Esophagus squamous epithelium (tissue), 5 donors: Measurements from ENCODE around the gene NUMBL. TPM values are rescaled to one million over a fixed set of nuclear protein-coding genes. Genes with fewer than 3 reads are reported as not detected.
A peak's percentile ranks its signal among the peaks of the same experiment; 100 is the strongest.

Experiments used
- DNase-seq: peaks from one replicate; lab custom pipeline; 2025; lab: John Stamatoyannopoulos, UW
- H3K27ac ChIP-seq, 4 donors: fragments of 200-600 bp; sonication (generic); one replicate each; pipeline ENCODE4 v1.5.1; 2016 to 2019; ENCODE audit warnings: mild to moderate bottlenecking in 1 of 4
- H3K27me3 ChIP-seq, 4 donors: fragments of 200-600 bp; sonication (generic); 1 replicate in 3 of 4; 2 replicates in 1 of 4; pipeline versions ENCODE4 v1.5.1 to v1.6.0; 2017 to 2021; ENCODE audit warnings: antibody characterized with exemption in 1 of 4
- H3K36me3 ChIP-seq, 3 donors: fragments of 200-600 bp; sonication (generic); one replicate each; pipeline ENCODE4 v1.5.1; 2016 to 2019
- H3K4me1 ChIP-seq, 3 donors: fragments of 200-600 bp; sonication (generic); one replicate each; pipeline ENCODE4 v1.5.1; 2017 to 2019
- H3K4me3 ChIP-seq, 4 donors: fragments of 200-600 bp; sonication (generic); 1 replicate in 3 of 4; 2 replicates in 1 of 4; pipeline ENCODE4 v1.5.1; 2016 to 2019; ENCODE audit warnings: mild to moderate bottlenecking in 2 of 4, moderate library complexity in 1 of 4
- H3K9me3 ChIP-seq, 3 donors: fragments of 200-600 bp; sonication (generic); one replicate each; pipeline ENCODE4 v1.5.1; 2016 to 2019
- POLR2A ChIP-seq, 4 donors: fragments of 450-650 bp; IDR thresholded peaks; one replicate each; pipeline ENCODE4 v1.6.1; 2017; ENCODE audit warnings: antibody characterized with exemption in 4 of 4, mild to moderate bottlenecking in 4 of 4, moderate library complexity in 3 of 4
- WGBS, 2 donors: methylation state at CpG; one replicate each; pipeline ENCODE4 v1.1.5; 2018; 5-methylcytosine and 5-hydroxymethylcytosine counted together
- intact Hi-C: fragments of 100-400 bp; cut with DNase I; formaldehyde crosslinking; loops from one replicate; pipeline ENCODE4 v1.15.0; 2022
- total RNA-seq, 4 donors: library from RNA; depleted of rRNA; stranded (reverse); fragments of >200 nt; gene quantifications; one replicate each; pipeline ENCODE4 v1.1.0, GENCODE V29; 2016
- TF ChIP-seq, protein P1 (sequence below), 6 experiments: fragments of 450-650 bp in 4 of 6; fragments of 200-600 bp in 2 of 6; sonication (generic) in 2 of 6; IDR thresholded peaks; one replicate each; pipeline ENCODE4 v1.5.1; 2016 to 2019; ENCODE audit warnings: antibody characterized with exemption in 6 of 6, mild to moderate bottlenecking in 4 of 6, moderate library complexity in 4 of 6
- donor health status: DM: yes; HTN: yes; CAD: no.

Gene NUMBL
- total RNA-seq, 4 donors from 2014 or later, result 11.2 to 20.8 (median 15.8) TPM

DNA sequence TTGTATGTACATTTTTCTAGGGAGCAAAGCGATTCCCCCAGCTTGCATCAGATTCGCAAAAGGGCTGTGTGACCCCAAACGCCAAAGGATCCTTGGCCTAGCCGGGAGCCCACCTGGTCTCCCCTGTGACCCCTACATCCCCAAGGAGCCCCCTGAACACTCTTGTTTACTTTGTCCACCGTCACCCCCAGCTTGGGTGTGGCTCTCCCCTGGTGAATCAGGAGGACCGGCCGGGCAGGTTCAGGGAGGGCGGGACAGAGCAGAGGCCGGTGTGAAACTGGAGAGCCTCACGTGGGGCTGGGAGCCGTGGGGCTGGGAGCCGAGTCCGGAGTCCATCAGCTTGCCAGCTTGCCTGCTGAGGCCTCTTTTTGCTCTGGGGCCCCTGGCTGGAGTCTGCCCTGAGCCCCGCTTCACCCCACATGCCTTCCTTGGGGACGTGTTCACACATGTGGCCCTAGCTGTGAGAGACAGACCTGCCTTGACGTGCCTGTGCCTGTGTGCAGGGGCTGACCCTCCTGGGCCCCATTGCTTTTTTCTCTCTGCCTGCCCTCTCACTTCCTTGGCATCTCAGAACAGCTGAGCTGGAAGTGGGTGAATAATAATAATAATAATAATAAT lies 28.4 kb upstream of the NUMBL start:
- WGBS, 2 donors, result 6 to 7% methylated on average over 6 to 7 of the region's 16 CpGs
- peak overlapping the region; percentile 98 to 100 (median 100) for H3K27ac ChIP-seq
- DNase-seq, result no peak
- peak overlapping the region; percentile 81 to 94 (median 92) for H3K4me3 ChIP-seq
- intact Hi-C loops, result loop anchor here (5.0 kb wide), 1 partner anchor 112 kb away; no protein-coding TSS in a partner anchor
- no peaks in the 10 kb centered on the region for H3K9me3 ChIP-seq
- H3K27me3 ChIP-seq, result no peaks in the 10 kb centered on the region
- H3K4me1 ChIP-seq, result peaks cover 26 to 93% (median 45%) of the 10 kb centered on the region in 3 donors
- peaks cover 2 to 31% (median 4%) of the 10 kb centered on the region in 3 donors for H3K36me3 ChIP-seq
- peak in 3 of 4 donors; percentile 47 to 68 (median 59) for TF ChIP-seq POLR2A (IDR thresholded peaks at IDR 0.05)
- TF ChIP-seq, protein P1, sequence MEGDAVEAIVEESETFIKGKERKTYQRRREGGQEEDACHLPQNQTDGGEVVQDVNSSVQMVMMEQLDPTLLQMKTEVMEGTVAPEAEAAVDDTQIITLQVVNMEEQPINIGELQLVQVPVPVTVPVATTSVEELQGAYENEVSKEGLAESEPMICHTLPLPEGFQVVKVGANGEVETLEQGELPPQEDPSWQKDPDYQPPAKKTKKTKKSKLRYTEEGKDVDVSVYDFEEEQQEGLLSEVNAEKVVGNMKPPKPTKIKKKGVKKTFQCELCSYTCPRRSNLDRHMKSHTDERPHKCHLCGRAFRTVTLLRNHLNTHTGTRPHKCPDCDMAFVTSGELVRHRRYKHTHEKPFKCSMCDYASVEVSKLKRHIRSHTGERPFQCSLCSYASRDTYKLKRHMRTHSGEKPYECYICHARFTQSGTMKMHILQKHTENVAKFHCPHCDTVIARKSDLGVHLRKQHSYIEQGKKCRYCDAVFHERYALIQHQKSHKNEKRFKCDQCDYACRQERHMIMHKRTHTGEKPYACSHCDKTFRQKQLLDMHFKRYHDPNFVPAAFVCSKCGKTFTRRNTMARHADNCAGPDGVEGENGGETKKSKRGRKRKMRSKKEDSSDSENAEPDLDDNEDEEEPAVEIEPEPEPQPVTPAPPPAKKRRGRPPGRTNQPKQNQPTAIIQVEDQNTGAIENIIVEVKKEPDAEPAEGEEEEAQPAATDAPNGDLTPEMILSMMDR (IDR thresholded peaks at IDR 0.05), result no peak

DNA sequence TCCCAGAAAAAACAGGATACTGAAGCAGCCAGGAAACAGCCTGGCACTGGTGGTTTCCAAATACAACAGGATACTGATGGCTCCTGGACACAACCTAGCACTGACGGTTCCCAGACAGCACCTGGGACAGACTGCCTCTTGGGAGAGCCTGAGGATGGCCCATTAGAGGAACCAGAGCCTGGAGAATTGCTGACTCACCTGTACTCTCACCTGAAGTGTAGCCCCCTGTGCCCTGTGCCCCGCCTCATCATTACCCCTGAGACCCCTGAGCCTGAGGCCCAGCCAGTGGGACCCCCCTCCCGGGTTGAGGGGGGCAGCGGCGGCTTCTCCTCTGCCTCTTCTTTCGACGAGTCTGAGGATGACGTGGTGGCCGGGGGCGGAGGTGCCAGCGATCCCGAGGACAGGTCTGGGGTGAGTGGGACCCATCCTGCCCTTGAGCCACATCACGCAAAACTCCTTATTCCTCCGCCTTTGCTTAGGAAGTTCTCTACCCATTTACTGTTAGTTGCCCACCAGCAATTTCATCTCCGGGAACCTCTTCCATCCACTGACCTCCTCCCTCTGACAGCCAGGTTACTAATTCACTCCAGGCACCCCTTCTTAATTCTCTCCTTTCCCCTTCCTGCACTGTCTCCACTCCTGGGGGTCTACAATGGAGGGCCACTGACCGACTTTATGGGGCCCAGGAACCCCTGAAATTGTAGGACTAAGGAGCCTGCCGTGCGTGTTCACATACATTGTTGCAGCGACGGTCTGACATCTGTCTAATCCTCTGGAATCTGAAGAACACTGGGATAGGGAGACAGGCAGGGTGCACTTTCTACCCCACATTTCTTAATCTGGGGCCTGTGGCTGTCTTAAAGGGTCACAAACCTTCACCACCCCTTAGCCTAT lies 27.7 kb upstream of the NUMBL start:
- no peak for DNase-seq
- 8 to 15% methylated on average over 18 of the region's 20 CpGs for WGBS, 2 donors
- H3K27ac ChIP-seq, result peak overlapping the region; percentile 98 to 100 (median 100)
- intact Hi-C loops, result loop anchor here (5.0 kb wide), 1 partner anchor 111 kb away; no protein-coding TSS in a partner anchor
- H3K9me3 ChIP-seq, result no peaks in the 10 kb centered on the region
- peak in 1 of 4 donors; percentile 5 for TF ChIP-seq POLR2A (IDR thresholded peaks at IDR 0.05)
- TF ChIP-seq, protein P1 (IDR thresholded peaks at IDR 0.05), result peak in 1 of 6 experiments; percentile 3
- peak overlapping the region; percentile 81 to 94 (median 92) for H3K4me3 ChIP-seq
- peaks cover 0 to 24% (median 0%) of the 10 kb centered on the region in 3 donors for H3K36me3 ChIP-seq
- H3K27me3 ChIP-seq, result no peaks in the 10 kb centered on the region
- H3K4me1 ChIP-seq, result peaks cover 27 to 88% (median 46%) of the 10 kb centered on the region in 3 donors

DNA sequence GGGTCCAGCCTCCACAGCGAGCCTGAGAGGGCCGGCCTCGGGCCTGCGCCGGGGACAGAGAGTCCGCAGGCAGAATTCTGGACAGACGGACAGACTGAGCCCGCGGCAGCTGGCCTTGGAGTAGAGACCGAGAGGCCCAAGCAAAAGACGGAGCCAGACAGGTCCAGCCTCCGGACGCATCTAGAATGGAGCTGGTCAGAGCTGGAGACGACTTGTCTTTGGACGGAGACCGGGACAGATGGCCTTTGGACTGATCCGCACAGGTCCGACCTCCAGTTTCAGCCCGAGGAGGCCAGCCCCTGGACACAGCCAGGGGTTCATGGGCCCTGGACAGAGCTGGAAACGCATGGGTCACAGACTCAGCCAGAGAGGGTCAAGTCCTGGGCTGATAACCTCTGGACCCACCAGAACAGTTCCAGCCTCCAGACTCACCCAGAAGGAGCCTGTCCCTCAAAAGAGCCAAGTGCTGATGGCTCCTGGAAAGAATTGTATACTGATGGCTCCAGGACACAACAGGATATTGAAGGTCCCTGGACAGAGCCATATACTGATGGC lies 27.0 kb upstream of the NUMBL start:
- no peaks in the 10 kb centered on the region for H3K27me3 ChIP-seq
- H3K9me3 ChIP-seq, result no peaks in the 10 kb centered on the region
- peak overlapping the region; percentile 81 to 94 (median 92) for H3K4me3 ChIP-seq
- intact Hi-C loops, result loop anchor here (5.0 kb wide), 1 partner anchor 110 kb away; no protein-coding TSS in a partner anchor
- peaks cover 27 to 81% (median 46%) of the 10 kb centered on the region in 3 donors for H3K4me1 ChIP-seq
- TF ChIP-seq POLR2A (IDR thresholded peaks at IDR 0.05), result no peak
- TF ChIP-seq, protein P1 (IDR thresholded peaks at IDR 0.05), result no peak
- H3K27ac ChIP-seq, result peak overlapping the region; percentile 98 to 100 (median 100)
- no peak for DNase-seq
- WGBS, 2 donors, result 0% methylated on average over 2 of the region's 20 CpGs; no CpG with 5 or more reads in 1 of the 2 donors
- peaks cover 0 to 24% (median 0%) of the 10 kb centered on the region in 3 donors for H3K36me3 ChIP-seq

DNA sequence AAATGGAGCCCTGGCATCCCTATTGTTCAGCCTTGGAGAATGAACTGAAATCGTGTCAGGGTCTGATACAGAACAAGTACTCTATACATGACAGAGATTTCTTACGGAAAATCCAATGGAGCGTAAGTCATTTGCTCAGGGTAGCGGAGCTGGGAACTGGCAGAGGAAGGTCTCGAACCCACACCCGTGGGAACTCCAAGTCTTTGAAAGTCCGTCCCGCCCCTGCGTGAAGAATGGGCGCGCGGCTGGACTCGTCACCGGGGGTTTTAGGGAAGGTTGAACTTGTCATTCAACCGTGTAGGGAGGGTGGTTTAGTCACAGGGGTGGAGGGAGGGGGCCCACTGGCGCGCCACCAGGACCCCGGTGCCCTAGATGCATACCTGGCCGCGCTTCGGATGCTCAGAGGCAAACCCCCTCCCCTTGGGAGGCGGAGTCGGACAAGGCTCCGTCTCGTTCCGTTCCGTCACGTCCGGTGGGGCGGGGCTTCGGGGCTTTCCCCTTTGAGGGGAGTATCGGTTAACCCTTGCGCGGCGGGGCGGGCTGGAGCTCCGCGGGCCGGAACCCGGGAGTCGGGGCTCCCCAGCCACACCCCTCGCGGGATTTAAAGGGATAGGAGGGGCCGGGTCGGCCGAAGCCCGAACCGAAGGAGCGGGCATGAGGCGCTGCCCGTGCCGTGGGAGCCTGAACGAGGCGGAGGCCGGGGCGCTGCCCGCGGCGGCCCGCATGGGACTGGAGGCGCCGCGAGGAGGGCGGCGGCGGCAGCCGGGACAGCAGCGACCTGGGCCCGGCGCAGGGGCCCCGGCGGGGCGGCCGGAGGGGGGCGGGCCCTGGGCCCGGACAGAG lies 26.3 kb upstream of the NUMBL start, which contains the start of the genes COQ8B and ITPKC:
Gene COQ8B, minus strand, starts transcription at position 405 of the 843 bp plus-strand sequence. CDS start 2,254 bp downstream, outside the sequence.
Gene ITPKC, plus strand, starts transcription at position 631 of the 843 bp plus-strand sequence. Its CDS starts 24 bp downstream, at position 655.
- intact Hi-C loops, result loop anchor here (5.0 kb wide), 1 partner anchor 109 kb away; no protein-coding TSS in a partner anchor
- peaks cover 24 to 74% (median 42%) of the 10 kb centered on the region in 3 donors for H3K4me1 ChIP-seq
- peak in 3 of 4 donors; percentile 86 to 91 (median 89) for TF ChIP-seq POLR2A (IDR thresholded peaks at IDR 0.05)
- TF ChIP-seq, protein P1 (IDR thresholded peaks at IDR 0.05), result peak in 4 of 6 experiments; percentile 18 to 45 (median 42)
- H3K27me3 ChIP-seq, result no peaks in the 10 kb centered on the region
- DNase-seq, result peak; percentile 89
- H3K4me3 ChIP-seq, result peak within 1 kb of the TSS; percentile 81 to 94 (median 92)
- H3K36me3 ChIP-seq, result peaks cover 0 to 24% (median 0%) of the 10 kb centered on the region in 3 donors
- peak within 1 kb of the TSS; percentile 98 to 100 (median 100) for H3K27ac ChIP-seq
- WGBS, 2 donors, result 0% methylated on average over 11 to 15 of the region's 76 CpGs
- no peaks in the 10 kb centered on the region for H3K9me3 ChIP-seq
